Endothelial cell of umbilical vein (primary cell): ENCODE measurements around the gene PBLD. TPM values are rescaled to one million over a fixed set of nuclear protein-coding genes. Genes with fewer than 3 reads are reported as not detected.

Source experiments
- BruUV-seq: library from RNA; stranded (reverse); fragments of 400-500 nt; replicated peaks from 2 replicates; lab custom pipeline; 2021; lab: Mats Ljungman, UMichigan
- CTCF ChIA-PET: fragments of 300-600, 350-600 bp; sonication (Branson Sonifier 250); formaldehyde crosslinking; loops from one replicate; lab custom pipeline; 2021; ENCODE audit warnings: antibody characterized with exemption, inconsistent platforms; lab: Charles Lee
- POLR2A ChIA-PET: fragments of 300-600, 350-600 bp; sonication (Branson Sonifier 250); formaldehyde crosslinking; loops from one replicate; lab custom pipeline; 2021; ENCODE audit warnings: antibody characterized with exemption, inconsistent platforms; lab: Charles Lee
- DNase-seq: peaks from one replicate; pipeline ENCODE4 v3.0.0-alpha.2; 2011; ENCODE audit warnings: low read depth, low spot score
- FAIRE-seq: peaks from 2 replicates; lab custom pipeline; 2011; peaks lifted over from hg19 to GRCh38; lab: Jason Lieb, UNC
- H2AFZ ChIP-seq: 2 replicates; pipeline ENCODE4 v1.6.0; 2012; ENCODE audit warnings: low read depth, low read length, control low read depth, inconsistent platforms
- H3K27ac ChIP-seq: 2 replicates; pipeline ENCODE4 v1.5.1; 2011; ENCODE audit warnings: low read depth, mild to moderate bottlenecking, control low read depth, low read length, moderate library complexity; ENCODE audit not compliant: insufficient read depth
- H3K27me3 ChIP-seq, 2 experiments: 2 replicates each; pipeline versions ENCODE4 v1.6.0 to v1.6.1; 2011; ENCODE audit warnings: low read length in 2 of 2, mixed read lengths in 1 of 2; ENCODE audit not compliant: control insufficient read depth in 2 of 2, insufficient read depth in 2 of 2
- H3K36me3 ChIP-seq, 2 experiments: 2 replicates in 1 of 2; 3 replicates in 1 of 2; pipeline ENCODE4 v1.5.1; 2011; ENCODE audit warnings: low read length in 2 of 2, mild to moderate bottlenecking in 1 of 2, moderate library complexity in 1 of 2; ENCODE audit not compliant: control insufficient read depth in 2 of 2, insufficient read depth in 2 of 2; ENCODE audit errors: extremely low read depth in 1 of 2
- H3K4me1 ChIP-seq: 3 replicates; pipeline ENCODE4 v1.5.1; 2011; ENCODE audit warnings: mild to moderate bottlenecking, low read length; ENCODE audit not compliant: control insufficient read depth, insufficient read depth; ENCODE audit errors: extremely low read depth
- H3K4me2 ChIP-seq: 2 replicates; pipeline ENCODE4 v1.6.1; 2011; ENCODE audit warnings: low read length, control low read depth, mixed read lengths; ENCODE audit not compliant: insufficient read depth
- H3K4me3 ChIP-seq, 3 experiments: fragments of 200-600 bp in 1 of 3; sonication (generic), shearing (Covaris generic) in 1 of 3; replicated peaks in 1 of 3; 2 replicates each; pipeline ENCODE4 v1.5.1; 2011 to 2016; ENCODE audit warnings: control low read depth in 3 of 3, low read length in 3 of 3, mild to moderate bottlenecking in 2 of 3, inconsistent platforms in 1 of 3, low read depth in 1 of 3, moderate library complexity in 1 of 3; ENCODE audit not compliant: insufficient read depth in 1 of 3
- H3K79me2 ChIP-seq: 2 replicates; pipeline ENCODE4 v1.6.0; 2012; ENCODE audit warnings: low read length, inconsistent platforms; ENCODE audit not compliant: control insufficient read depth, insufficient read depth
- H3K9ac ChIP-seq: replicated peaks from 2 replicates; pipeline ENCODE3; 2011; ENCODE audit warnings: low read length, control low read depth; ENCODE audit not compliant: insufficient read depth; ENCODE audit errors: extremely low read depth
- H3K9me1 ChIP-seq: replicated peaks from 3 replicates; pipeline ENCODE4 v1.6.0; 2011; ENCODE audit warnings: mild to moderate bottlenecking, low read length; ENCODE audit not compliant: control insufficient read depth, insufficient read depth; ENCODE audit errors: extremely low read depth
- H3K9me3 ChIP-seq: replicated peaks from 2 replicates; pipeline ENCODE4 v1.5.1; 2012; ENCODE audit warnings: low read length, inconsistent platforms; ENCODE audit not compliant: control insufficient read depth, insufficient read depth
- H4K20me1 ChIP-seq: replicated peaks from 2 replicates; pipeline ENCODE3; 2011; ENCODE audit warnings: mild to moderate bottlenecking, low read length; ENCODE audit not compliant: control insufficient read depth, insufficient read depth; ENCODE audit errors: extremely low read depth
- CTCF ChIP-seq, 2 donors: IDR thresholded peaks; 1 replicate in 1 of 2; 2 replicates in 1 of 2; pipeline ENCODE4 v1.5.1; 2011; ENCODE audit warnings: low read length in 2 of 2, mild to moderate bottlenecking in 2 of 2, moderate library complexity in 2 of 2, control low read depth in 1 of 2, inconsistent platforms in 1 of 2, low read depth in 1 of 2; ENCODE audit not compliant: insufficient read depth in 1 of 2; ENCODE audit errors: extremely low read depth in 1 of 2
- EZH2 ChIP-seq: IDR thresholded peaks from 2 replicates; pipeline ENCODE4 v1.6.1; 2012; ENCODE audit warnings: borderline replicate concordance, low read depth, mild to moderate bottlenecking, moderate library complexity, low read length, inconsistent platforms; ENCODE audit not compliant: severe bottlenecking
- FOS ChIP-seq: IDR thresholded peaks from 2 replicates; pipeline ENCODE4 v1.6.1; 2011; ENCODE audit warnings: mild to moderate bottlenecking, low read length, moderate library complexity, borderline replicate concordance; ENCODE audit not compliant: insufficient read depth
- GATA2 ChIP-seq: IDR thresholded peaks from 2 replicates; pipeline ENCODE4 v1.7.0; 2011; ENCODE audit warnings: low read depth, mild to moderate bottlenecking, moderate library complexity, mixed read lengths, low read length; ENCODE audit not compliant: insufficient read length, insufficient read depth
- JUN ChIP-seq: IDR thresholded peaks from 2 replicates; pipeline ENCODE4 v1.6.1; 2011; ENCODE audit warnings: borderline replicate concordance, low read depth; ENCODE audit not compliant: insufficient read length, insufficient read depth
- MAX ChIP-seq: IDR thresholded peaks from 2 replicates; pipeline ENCODE4 v1.6.1; 2011; ENCODE audit not compliant: insufficient read depth, insufficient read length
- MYC ChIP-seq: IDR thresholded peaks from one replicate; pipeline ENCODE4 v1.6.1; 2011; ENCODE audit warnings: mild to moderate bottlenecking, low read depth, low read length
- POLR2A ChIP-seq: IDR thresholded peaks from 2 replicates; pipeline ENCODE4 v1.6.1; 2012; ENCODE audit warnings: low read depth, mild to moderate bottlenecking, control low read depth, low read length
- POLR2AphosphoS5 ChIP-seq: IDR thresholded peaks from 2 replicates; pipeline ENCODE4 v1.6.1; 2012; ENCODE audit warnings: low read depth, mild to moderate bottlenecking, control low read depth, low read length, moderate library complexity; ENCODE audit not compliant: insufficient read depth
- dilution Hi-C: fragments of 300-500 bp; cut with MboI; formaldehyde crosslinking; loops from one replicate; pipeline ENCODE4 v1.15.0; 2019; ENCODE audit warnings: low sequenced_read_pairs; ENCODE audit not compliant: extremely low pct_ligation_motif_present
- intact Hi-C: fragments of 100-400 bp; cut with micrococcal nuclease; formaldehyde crosslinking; loops from one replicate; pipeline ENCODE4 v1.10.0; 2022
- polyA plus RNA-seq, 4 experiments: library from polyadenylated mRNA; depleted of rRNA in 3 of 4; stranded (reverse) in 3 of 4; unstranded in 1 of 4; fragments of >200 nt; gene quantifications; 2 replicates each; pipeline versions ENCODE4 v1.2.1 to v1.2.3, GENCODE V29; 2011 to 2012; ENCODE audit warnings: missing spikeins in 1 of 4
- total RNA-seq: library from RNA; stranded (reverse); gene quantifications from 2 replicates; pipeline ENCODE4 v1.2.3, GENCODE V29; 2021

Gene PBLD
- total and polyA plus RNA-seq, 2 donors (not counting 3 experiments of a cell fraction or from before 2014, with no cell fraction given) = 1.5 to 5.1 TPM

GRCh38 chr10:68371604-68372003, 38.9 kb upstream of the PBLD start:
- Histone ChIP-seq H3K9me1 (no peaks in the 10 kb centered on the region), H3K9me3 (no peaks in the 10 kb centered on the region), H3K4me1 (no peaks in the 10 kb centered on the region), H3K27me3 (no peaks in the 10 kb centered on the region), H3K36me3 (peaks cover 0 to 7% of the 10 kb centered on the region in 2 experiments), H3K9ac (no peak overlapping the region), H3K79me2 (no peaks in the 10 kb centered on the region), H2AFZ (no peak overlapping the region), H3K4me2 (no peak overlapping the region), H3K4me3 (no peak overlapping the region), H4K20me1 (no peaks in the 10 kb centered on the region), H3K27ac (no peak overlapping the region)
- FAIRE-seq = no peak
- dilution Hi-C loops = no loop called here
- POLR2A ChIA-PET = no interaction called here
- no peak for DNase-seq
- CTCF ChIA-PET = interaction anchor here (2.3 kb wide), 1 partner anchor 23 kb away, joined by 12 read pairs; no protein-coding TSS in a partner anchor
- TF ChIP-seq POLR2AphosphoS5 (no peak), CTCF (IDR thresholded peaks at IDR 0.05; ENCODE audit: extremely low read depth in 1 of 2, insufficient read depth in 1 of 2, low read depth in 1 of 2, low read length in 2 of 2) (no peak), MAX (no peak), GATA2 (no peak), JUN (no peak), FOS (no peak), MYC (no peak), EZH2 (no peak), POLR2A (no peak)
- no TSS peak for BruUV-seq
- intact Hi-C loops = no loop called here
